Liver (tissue), 9 donors: ENCODE results near the gene CHST12. TPM values are rescaled to one million over a fixed set of nuclear protein-coding genes. Genes with fewer than 3 reads are reported as not detected.
A peak's percentile ranks its signal among the peaks of the same experiment; 100 is the strongest.

Experiments used
- DNase-seq: peaks from one replicate; pipeline ENCODE4 v3.0.0-alpha.2; 2017; ENCODE audit warnings: low spot score
- H3K27ac ChIP-seq, 2 donors: one replicate each; pipeline ENCODE4 v1.7.0; 2013; ENCODE audit warnings: inconsistent platforms in 2 of 2, low read length in 2 of 2, control low read depth in 1 of 2, low read depth in 1 of 2, mild to moderate bottlenecking in 1 of 2
- H3K27me3 ChIP-seq, 4 donors: one replicate each; pipeline versions ENCODE4 v1.6.1 to v1.7.0; 2013; ENCODE audit warnings: low read length in 3 of 4, inconsistent platforms in 1 of 4, mild to moderate bottlenecking in 1 of 4, moderate library complexity in 1 of 4; ENCODE audit not compliant: control insufficient read depth in 4 of 4, insufficient read depth in 4 of 4
- H3K36me3 ChIP-seq, 4 donors: one replicate each; pipeline versions ENCODE4 v1.6.1 to v1.7.0; 2013; ENCODE audit warnings: low read length in 3 of 4, mild to moderate bottlenecking in 3 of 4, low read depth in 1 of 4, moderate library complexity in 1 of 4; ENCODE audit not compliant: control insufficient read depth in 4 of 4, insufficient read depth in 3 of 4
- H3K4me1 ChIP-seq, 4 donors: one replicate each; pipeline versions ENCODE4 v1.6.1 to v1.7.0; 2013; ENCODE audit warnings: low read length in 3 of 4, mild to moderate bottlenecking in 3 of 4, moderate library complexity in 1 of 4; ENCODE audit not compliant: control insufficient read depth in 4 of 4, insufficient read depth in 4 of 4
- H3K4me3 ChIP-seq, 3 donors: one replicate each; pipeline versions ENCODE4 v1.6.1 to v1.7.0; 2013; ENCODE audit warnings: low read length in 3 of 3, control low read depth in 1 of 3, low read depth in 1 of 3, mild to moderate bottlenecking in 1 of 3
- H3K9ac ChIP-seq, 2 donors: one replicate each; pipeline ENCODE4 v1.7.0; 2013; ENCODE audit warnings: low read length in 2 of 2, mild to moderate bottlenecking in 2 of 2, moderate library complexity in 2 of 2, control low read depth in 1 of 2, low read depth in 1 of 2
- H3K9me3 ChIP-seq, 4 donors: one replicate each; pipeline versions ENCODE4 v1.6.1 to v1.7.0; 2013; ENCODE audit warnings: low read length in 3 of 4; ENCODE audit not compliant: control insufficient read depth in 4 of 4
- FOXA1 ChIP-seq: IDR thresholded peaks from 2 replicates; pipeline ENCODE4 v1.6.1; 2016; ENCODE audit warnings: antibody characterized with exemption
- GABPA ChIP-seq, 2 donors: IDR thresholded peaks in 1 of 2; conservative IDR thresholded peaks in 1 of 2; 2 replicates each; pipeline ENCODE4 v1.6.1; 2016; ENCODE audit warnings: antibody characterized with exemption in 2 of 2, mild to moderate bottlenecking in 1 of 2, moderate library complexity in 1 of 2
- HNF4A ChIP-seq, 2 donors: conservative IDR thresholded peaks; 2 replicates each; pipeline ENCODE4 v1.6.1; 2016; ENCODE audit warnings: antibody characterized with exemption in 2 of 2, mild to moderate bottlenecking in 2 of 2
- JUND ChIP-seq, 2 donors: IDR thresholded peaks; 2 replicates each; pipeline ENCODE4 v1.6.1; 2016; ENCODE audit warnings: antibody characterized with exemption in 2 of 2
- NR2F2 ChIP-seq: IDR thresholded peaks from 2 replicates; pipeline ENCODE4 v1.6.1; 2016; ENCODE audit warnings: antibody characterized with exemption
- RAD21 ChIP-seq, 2 donors: IDR thresholded peaks; 2 replicates each; pipeline ENCODE4 v1.6.1; 2016; ENCODE audit warnings: antibody characterized with exemption in 2 of 2, mild to moderate bottlenecking in 2 of 2
- RXRA ChIP-seq, 2 donors: IDR thresholded peaks; 2 replicates each; pipeline ENCODE4 v1.6.1; 2017 to 2018; ENCODE audit warnings: antibody characterized with exemption in 2 of 2, mild to moderate bottlenecking in 1 of 2
- SP1 ChIP-seq: IDR thresholded peaks from 2 replicates; pipeline ENCODE4 v1.6.1; 2018; ENCODE audit warnings: antibody characterized with exemption, mild to moderate bottlenecking
- TAF1 ChIP-seq: conservative IDR thresholded peaks from 2 replicates; pipeline ENCODE4 v1.6.1; 2016; ENCODE audit warnings: antibody characterized with exemption, mild to moderate bottlenecking
- YY1 ChIP-seq: IDR thresholded peaks from 2 replicates; pipeline ENCODE4 v1.6.1; 2016; ENCODE audit warnings: antibody characterized with exemption, mild to moderate bottlenecking
- WGBS: extraction: QIAGEN DNeasy Blood & Tissue Kit; methylation state at CpG from one replicate; pipeline ENCODE4 v1.1.7; 2013; 5-methylcytosine and 5-hydroxymethylcytosine counted together
- polyA plus RNA-seq, 2 donors: library from polyadenylated mRNA; stranded (reverse) in 1 of 2; unstranded in 1 of 2; fragments of 200-250 nt in 1 of 2; fragments of >200 nt in 1 of 2; fragmentation: Nextera tagmentation in 1 of 2; extraction: Ambion mirVana in 1 of 2; gene quantifications; one replicate each; pipeline versions ENCODE4 v1.2.1 to v1.2.3, GENCODE V29; 2013 to 2015
- total RNA-seq, 2 donors: library from RNA; depleted of rRNA; stranded (reverse); fragments of >200 nt; gene quantifications; one replicate each; pipeline ENCODE4 v1.2.3, GENCODE V29; 2014
- TF ChIP-seq, protein P1 (sequence below): fragments of 150-350 bp; IDR thresholded peaks from 2 replicates; pipeline ENCODE4 v1.5.1; 2017; ENCODE audit warnings: improper control_type of control experiment, low read depth, low read length; ENCODE audit not compliant: missing input control
- TF ChIP-seq, protein P2 (sequence below): IDR thresholded peaks from 2 replicates; pipeline ENCODE4 v1.6.1; 2016; ENCODE audit warnings: antibody characterized with exemption
- TF ChIP-seq, protein P3 (sequence below): IDR thresholded peaks from 2 replicates; pipeline ENCODE4 v1.6.1; 2016; ENCODE audit warnings: antibody characterized with exemption
- TF ChIP-seq, protein P4 (sequence below): IDR thresholded peaks from 2 replicates; pipeline ENCODE4 v1.6.1; 2016; ENCODE audit warnings: antibody characterized with exemption, mild to moderate bottlenecking
- TF ChIP-seq, protein P5 (sequence below): IDR thresholded peaks from 2 replicates; pipeline ENCODE4 v1.6.1; 2016; ENCODE audit warnings: antibody characterized with exemption
- donor health status: healthy.
- donor health status: healthy.
- donor health status: healthy.
- donor health status: healthy.
- donor health status: healthy.

The CHST12 gene
- total and polyA plus RNA-seq, 4 donors: 3.2 to 11.9 (median 5.2) TPM

DNA sequence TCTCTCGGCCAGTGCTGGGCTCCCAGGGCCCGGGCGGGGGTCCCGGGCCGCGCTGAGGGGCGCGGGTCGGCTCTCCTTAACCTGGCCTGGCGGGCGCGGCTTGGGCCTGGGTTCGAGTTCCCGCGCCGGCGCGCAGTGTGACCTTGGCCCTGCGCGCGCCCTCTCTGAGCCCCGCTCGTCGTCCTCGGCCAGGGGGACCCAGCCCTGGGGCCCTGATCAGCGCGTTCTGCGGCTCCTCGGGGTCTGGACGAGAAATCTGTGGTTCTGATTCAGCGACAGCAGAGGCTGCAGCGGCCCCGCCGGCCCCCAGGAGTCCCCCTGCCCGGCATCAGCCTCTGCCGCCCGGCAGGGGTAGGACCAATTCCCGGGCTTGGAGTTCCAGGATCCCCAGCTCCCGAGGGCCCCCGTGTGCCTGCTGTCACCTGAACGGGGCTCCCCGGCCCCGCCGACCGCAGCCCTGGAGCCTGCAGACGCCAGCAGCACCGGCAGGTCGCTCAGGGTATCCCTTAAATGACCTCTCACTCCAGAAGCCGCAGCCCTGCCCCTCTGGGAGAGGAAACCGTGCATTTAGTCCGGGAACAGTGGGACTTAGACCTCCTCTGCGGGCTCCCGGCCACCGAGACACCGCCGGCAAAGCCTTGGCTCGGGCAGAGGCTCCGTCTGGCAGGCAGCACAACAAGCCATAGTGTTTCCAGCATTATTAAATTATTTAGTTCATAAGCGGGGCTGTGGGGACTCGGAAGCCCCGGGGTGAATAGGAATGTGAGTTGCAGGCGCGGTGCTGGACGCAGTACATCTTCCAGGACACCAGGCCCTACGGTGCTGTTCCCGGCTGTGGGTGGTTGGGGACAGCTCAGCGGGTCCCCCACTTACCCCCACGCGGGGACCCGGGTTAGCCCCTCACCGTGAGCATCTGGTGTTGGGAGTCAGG is 572 bp downstream of the CHST12 start:
- H3K27ac ChIP-seq: peak overlapping the region; percentile 8 to 63
- TF ChIP-seq, protein P1, sequence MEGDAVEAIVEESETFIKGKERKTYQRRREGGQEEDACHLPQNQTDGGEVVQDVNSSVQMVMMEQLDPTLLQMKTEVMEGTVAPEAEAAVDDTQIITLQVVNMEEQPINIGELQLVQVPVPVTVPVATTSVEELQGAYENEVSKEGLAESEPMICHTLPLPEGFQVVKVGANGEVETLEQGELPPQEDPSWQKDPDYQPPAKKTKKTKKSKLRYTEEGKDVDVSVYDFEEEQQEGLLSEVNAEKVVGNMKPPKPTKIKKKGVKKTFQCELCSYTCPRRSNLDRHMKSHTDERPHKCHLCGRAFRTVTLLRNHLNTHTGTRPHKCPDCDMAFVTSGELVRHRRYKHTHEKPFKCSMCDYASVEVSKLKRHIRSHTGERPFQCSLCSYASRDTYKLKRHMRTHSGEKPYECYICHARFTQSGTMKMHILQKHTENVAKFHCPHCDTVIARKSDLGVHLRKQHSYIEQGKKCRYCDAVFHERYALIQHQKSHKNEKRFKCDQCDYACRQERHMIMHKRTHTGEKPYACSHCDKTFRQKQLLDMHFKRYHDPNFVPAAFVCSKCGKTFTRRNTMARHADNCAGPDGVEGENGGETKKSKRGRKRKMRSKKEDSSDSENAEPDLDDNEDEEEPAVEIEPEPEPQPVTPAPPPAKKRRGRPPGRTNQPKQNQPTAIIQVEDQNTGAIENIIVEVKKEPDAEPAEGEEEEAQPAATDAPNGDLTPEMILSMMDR: no peak
- TF ChIP-seq RAD21 (IDR thresholded peaks at IDR 0.05): peak in 1 of 2 donors; percentile 5
- peak overlapping the region; percentile 18 to 58 for H3K9ac ChIP-seq
- peak; percentile 54 for DNase-seq
- H3K27me3 ChIP-seq: no peaks in the 10 kb centered on the region
- H3K4me3 ChIP-seq: peak overlapping the region; percentile 55 to 94 (median 69)
- H3K9me3 ChIP-seq: no peaks in the 10 kb centered on the region
- WGBS: 2% methylated on average over 71 of the region's 71 CpGs
- H3K4me1 ChIP-seq: peaks cover 10 to 39% (median 22%) of the 10 kb centered on the region in 4 donors
- no peaks in the 10 kb centered on the region for H3K36me3 ChIP-seq

DNA sequence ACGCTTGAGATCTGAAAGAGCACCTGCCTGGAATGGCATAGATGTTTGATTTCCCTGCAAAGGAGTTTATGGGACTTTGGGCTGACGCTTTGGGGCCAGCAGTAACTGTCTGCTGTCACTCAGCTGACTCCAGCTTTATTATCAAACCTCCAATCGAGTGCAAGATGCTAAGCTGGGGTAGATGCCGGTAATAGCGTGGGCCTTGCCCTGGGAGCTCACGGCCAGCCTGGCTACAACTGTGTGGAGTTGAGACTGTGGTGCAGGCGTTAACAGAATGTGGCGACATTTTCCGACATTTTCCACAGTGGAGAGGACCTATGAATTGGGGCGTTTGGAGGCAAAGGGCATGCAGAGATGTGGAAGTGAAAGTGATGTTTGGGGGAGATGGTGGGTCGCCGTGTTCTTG is 1.3 kb downstream of the CHST12 start:
- WGBS: 65% methylated on average over 12 of the region's 12 CpGs
- Histone ChIP-seq H3K36me3 (no peaks in the 10 kb centered on the region), H3K27ac (peak overlapping the region in 1 of 2 donors; percentile 63), H3K4me3 (peak overlapping the region in 2 of 3 donors; percentile 55 to 94), H3K9ac (no peak overlapping the region), H3K27me3 (no peaks in the 10 kb centered on the region), H3K9me3 (no peaks in the 10 kb centered on the region), H3K4me1 (peaks cover 10 to 36% (median 22%) of the 10 kb centered on the region in 4 donors)
- TF ChIP-seq, protein P1: no peak
- no peak for TF ChIP-seq YY1
- TF ChIP-seq, protein P2, sequence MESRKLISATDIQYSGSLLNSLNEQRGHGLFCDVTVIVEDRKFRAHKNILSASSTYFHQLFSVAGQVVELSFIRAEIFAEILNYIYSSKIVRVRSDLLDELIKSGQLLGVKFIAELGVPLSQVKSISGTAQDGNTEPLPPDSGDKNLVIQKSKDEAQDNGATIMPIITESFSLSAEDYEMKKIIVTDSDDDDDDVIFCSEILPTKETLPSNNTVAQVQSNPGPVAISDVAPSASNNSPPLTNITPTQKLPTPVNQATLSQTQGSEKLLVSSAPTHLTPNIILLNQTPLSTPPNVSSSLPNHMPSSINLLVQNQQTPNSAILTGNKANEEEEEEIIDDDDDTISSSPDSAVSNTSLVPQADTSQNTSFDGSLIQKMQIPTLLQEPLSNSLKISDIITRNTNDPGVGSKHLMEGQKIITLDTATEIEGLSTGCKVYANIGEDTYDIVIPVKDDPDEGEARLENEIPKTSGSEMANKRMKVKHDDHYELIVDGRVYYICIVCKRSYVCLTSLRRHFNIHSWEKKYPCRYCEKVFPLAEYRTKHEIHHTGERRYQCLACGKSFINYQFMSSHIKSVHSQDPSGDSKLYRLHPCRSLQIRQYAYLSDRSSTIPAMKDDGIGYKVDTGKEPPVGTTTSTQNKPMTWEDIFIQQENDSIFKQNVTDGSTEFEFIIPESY: no peak
- no peak for TF ChIP-seq TAF1
- TF ChIP-seq, protein P3, sequence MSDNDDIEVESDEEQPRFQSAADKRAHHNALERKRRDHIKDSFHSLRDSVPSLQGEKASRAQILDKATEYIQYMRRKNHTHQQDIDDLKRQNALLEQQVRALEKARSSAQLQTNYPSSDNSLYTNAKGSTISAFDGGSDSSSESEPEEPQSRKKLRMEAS: no peak
- no peak for TF ChIP-seq SP1
- no peak for TF ChIP-seq GABPA (IDR thresholded peaks at IDR 0.05 in 1 of 2, conservative IDR thresholded peaks at IDR 0.05 in 1 of 2)
- no peak for TF ChIP-seq HNF4A (conservative IDR thresholded peaks at IDR 0.05)
- TF ChIP-seq, protein P4, sequence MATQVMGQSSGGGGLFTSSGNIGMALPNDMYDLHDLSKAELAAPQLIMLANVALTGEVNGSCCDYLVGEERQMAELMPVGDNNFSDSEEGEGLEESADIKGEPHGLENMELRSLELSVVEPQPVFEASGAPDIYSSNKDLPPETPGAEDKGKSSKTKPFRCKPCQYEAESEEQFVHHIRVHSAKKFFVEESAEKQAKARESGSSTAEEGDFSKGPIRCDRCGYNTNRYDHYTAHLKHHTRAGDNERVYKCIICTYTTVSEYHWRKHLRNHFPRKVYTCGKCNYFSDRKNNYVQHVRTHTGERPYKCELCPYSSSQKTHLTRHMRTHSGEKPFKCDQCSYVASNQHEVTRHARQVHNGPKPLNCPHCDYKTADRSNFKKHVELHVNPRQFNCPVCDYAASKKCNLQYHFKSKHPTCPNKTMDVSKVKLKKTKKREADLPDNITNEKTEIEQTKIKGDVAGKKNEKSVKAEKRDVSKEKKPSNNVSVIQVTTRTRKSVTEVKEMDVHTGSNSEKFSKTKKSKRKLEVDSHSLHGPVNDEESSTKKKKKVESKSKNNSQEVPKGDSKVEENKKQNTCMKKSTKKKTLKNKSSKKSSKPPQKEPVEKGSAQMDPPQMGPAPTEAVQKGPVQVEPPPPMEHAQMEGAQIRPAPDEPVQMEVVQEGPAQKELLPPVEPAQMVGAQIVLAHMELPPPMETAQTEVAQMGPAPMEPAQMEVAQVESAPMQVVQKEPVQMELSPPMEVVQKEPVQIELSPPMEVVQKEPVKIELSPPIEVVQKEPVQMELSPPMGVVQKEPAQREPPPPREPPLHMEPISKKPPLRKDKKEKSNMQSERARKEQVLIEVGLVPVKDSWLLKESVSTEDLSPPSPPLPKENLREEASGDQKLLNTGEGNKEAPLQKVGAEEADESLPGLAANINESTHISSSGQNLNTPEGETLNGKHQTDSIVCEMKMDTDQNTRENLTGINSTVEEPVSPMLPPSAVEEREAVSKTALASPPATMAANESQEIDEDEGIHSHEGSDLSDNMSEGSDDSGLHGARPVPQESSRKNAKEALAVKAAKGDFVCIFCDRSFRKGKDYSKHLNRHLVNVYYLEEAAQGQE: no peak
- no peak for TF ChIP-seq JUND (IDR thresholded peaks at IDR 0.05)
- TF ChIP-seq NR2F2: no peak
- TF ChIP-seq, protein P5, sequence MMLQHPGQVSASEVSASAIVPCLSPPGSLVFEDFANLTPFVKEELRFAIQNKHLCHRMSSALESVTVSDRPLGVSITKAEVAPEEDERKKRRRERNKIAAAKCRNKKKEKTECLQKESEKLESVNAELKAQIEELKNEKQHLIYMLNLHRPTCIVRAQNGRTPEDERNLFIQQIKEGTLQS: no peak
- no peak for TF ChIP-seq FOXA1
- TF ChIP-seq RXRA (IDR thresholded peaks at IDR 0.05): no peak
- no peak for DNase-seq
